ENCODE data around the gene NRROS.

- TF ChIP-seq POLR2A (IDR thresholded peaks at IDR 0.05), result no peak
- TF ChIP-seq CTCF (IDR thresholded peaks at IDR 0.05), result no peak
These were observed 22.5 kb downstream of the NRROS start for GRCh38 chr3:196662033-196662432.

Measured in lower leg skin (tissue), 3 donors.